ENCODE measurements around the gene LARGE1.

Gene LARGE1

DNA sequence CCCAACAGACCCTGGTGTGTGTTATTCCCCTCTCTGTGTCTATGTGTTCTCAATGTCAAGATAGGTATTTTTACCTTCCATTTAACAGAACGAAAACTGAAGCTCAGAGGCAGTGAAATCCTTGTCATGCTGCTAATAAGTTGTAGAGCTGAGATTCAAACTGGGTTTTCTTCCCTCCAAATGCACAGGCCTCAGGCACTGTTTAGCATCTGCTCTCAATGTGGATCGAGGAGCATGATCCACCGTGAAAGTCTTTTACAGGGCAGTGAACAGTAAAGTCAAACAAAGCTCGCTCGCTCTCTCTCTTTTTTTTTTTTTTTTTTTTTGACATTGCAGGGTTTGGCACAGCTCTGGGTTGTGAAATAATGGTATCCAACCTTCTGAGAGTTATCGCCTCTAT is 461.1 kb downstream of the LARGE1 start:
- H3K4me3 ChIP-seq (ENCODE audit: low read depth, low read length) = no peak overlapping the region
- TF ChIP-seq CTCF (IDR thresholded peaks at IDR 0.05; ENCODE audit: low read depth, low read length) = no peak

- H3K4me3 ChIP-seq (ENCODE audit: low read depth, low read length) = no peak overlapping the region
- no peak for TF ChIP-seq CTCF (IDR thresholded peaks at IDR 0.05; ENCODE audit: low read depth, low read length)
Observed at GRCh38 chr22:33456511-33456910, 463.8 kb downstream of the LARGE1 start.

DNA sequence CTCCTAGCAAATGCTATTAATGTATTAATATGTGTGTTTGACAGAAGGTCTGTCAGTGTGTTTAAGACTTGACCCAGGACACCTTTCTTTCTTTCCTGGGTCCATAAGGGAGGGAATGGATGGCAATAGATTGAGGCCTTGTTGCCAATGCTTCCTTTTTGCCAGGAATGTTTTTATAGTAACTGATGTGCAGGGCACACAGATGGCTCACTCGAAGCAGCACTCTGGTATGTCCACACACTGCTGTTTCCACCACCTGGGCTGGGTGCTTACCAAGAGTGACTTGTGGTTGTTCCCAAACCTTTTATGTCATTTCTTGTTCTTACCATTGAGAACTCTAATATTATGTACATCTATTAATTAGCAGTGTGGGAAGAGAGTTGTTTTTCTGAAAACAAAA is 465.2 kb downstream of the LARGE1 start:
- no peak for TF ChIP-seq CTCF (IDR thresholded peaks at IDR 0.05; ENCODE audit: low read depth, low read length)
- no peak overlapping the region for H3K4me3 ChIP-seq (ENCODE audit: low read depth, low read length)

- H3K4me3 ChIP-seq (ENCODE audit: low read depth, low read length) = no peak overlapping the region
- no peak for TF ChIP-seq CTCF (IDR thresholded peaks at IDR 0.05; ENCODE audit: low read depth, low read length)
Observed at GRCh38 chr22:33451866-33452469, 468.3 kb downstream of the LARGE1 start.

GRCh38 chr22:33450756-33451155 is 469.5 kb downstream of the LARGE1 start:
- H3K4me3 ChIP-seq (ENCODE audit: low read depth, low read length) = no peak overlapping the region
- no peak for TF ChIP-seq CTCF (IDR thresholded peaks at IDR 0.05; ENCODE audit: low read depth, low read length)

DNA sequence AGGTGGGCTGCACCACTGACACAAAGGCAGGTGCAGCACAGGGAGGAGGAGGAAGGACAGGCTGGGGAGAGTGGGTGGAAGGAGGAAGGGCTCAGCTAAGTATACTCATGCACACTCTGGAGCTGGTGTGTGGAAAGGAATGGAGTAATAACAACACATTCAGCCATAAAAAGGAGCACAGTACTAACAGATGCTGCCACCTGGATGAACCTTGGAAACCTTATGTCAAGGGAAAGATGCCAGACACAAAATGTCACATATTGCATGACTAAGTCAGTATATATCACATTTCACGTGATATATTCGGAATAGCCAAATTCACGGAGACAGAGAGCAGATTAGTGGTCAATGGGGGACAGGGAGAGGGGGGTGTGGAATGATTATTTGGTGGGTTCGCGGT is 472.5 kb downstream of the LARGE1 start:
- no peak for TF ChIP-seq CTCF (IDR thresholded peaks at IDR 0.05; ENCODE audit: low read depth, low read length)
- no peak overlapping the region for H3K4me3 ChIP-seq (ENCODE audit: low read depth, low read length)

DNA sequence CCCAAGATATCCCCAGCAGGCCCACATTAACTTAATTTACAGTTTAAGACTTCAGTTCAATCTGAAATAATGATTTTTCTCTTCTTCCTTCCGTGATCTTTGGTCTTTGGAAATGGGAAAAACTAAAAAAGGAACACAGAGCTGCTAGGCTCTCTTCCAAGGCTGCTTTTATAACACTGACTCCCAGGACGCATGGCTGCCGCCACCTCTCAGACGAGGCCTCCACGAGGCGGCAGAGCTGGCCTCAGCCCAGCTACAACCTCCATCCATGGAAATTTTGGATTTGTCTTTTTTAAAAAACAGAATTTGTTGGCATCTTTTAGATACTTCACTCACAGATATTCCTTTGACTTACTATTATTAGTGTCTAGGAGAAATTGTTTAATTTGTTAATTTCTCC is 476.6 kb downstream of the LARGE1 start:
- TF ChIP-seq CTCF (IDR thresholded peaks at IDR 0.05; ENCODE audit: low read depth, low read length) = no peak
- H3K4me3 ChIP-seq (ENCODE audit: low read depth, low read length) = no peak overlapping the region
